Suprapubic skin (tissue), 4 donors: ENCODE results near the gene FAM237B. TPM values are rescaled to one million over a fixed set of nuclear protein-coding genes. Genes with fewer than 3 reads are reported as not detected.

Source experiments
- DNase-seq, 2 donors: peaks; one replicate each; pipeline ENCODE4 v3.0.0-alpha.2; 2019; ENCODE audit warnings: low spot score in 2 of 2
- H3K27ac ChIP-seq: fragments of 200-600 bp; sonication (generic); one replicate; pipeline ENCODE4 v1.5.1; 2019
- H3K27me3 ChIP-seq: fragments of 200-600 bp; sonication (generic); one replicate; pipeline ENCODE4 v1.5.1; 2019
- H3K36me3 ChIP-seq: fragments of 200-600 bp; sonication (generic); one replicate; pipeline ENCODE4 v1.5.1; 2019
- H3K4me1 ChIP-seq: fragments of 200-600 bp; sonication (generic); one replicate; pipeline ENCODE4 v1.5.1; 2019
- H3K4me3 ChIP-seq: fragments of 200-600 bp; sonication (generic); one replicate; pipeline ENCODE4 v1.5.1; 2019; ENCODE audit warnings: mild to moderate bottlenecking
- H3K9me3 ChIP-seq: fragments of 200-600 bp; sonication (generic); one replicate; pipeline ENCODE4 v1.5.1; 2019
- CTCF ChIP-seq, 2 donors: fragments of 200-600 bp in 1 of 2; fragments of 450-650 bp in 1 of 2; sonication (generic) in 1 of 2; IDR thresholded peaks; one replicate each; pipeline ENCODE4 v1.5.1; 2016 to 2019; ENCODE audit warnings: antibody characterized with exemption in 2 of 2, mild to moderate bottlenecking in 1 of 2, moderate library complexity in 1 of 2
- EP300 ChIP-seq: sonication (generic); formaldehyde crosslinking; IDR thresholded peaks from one replicate; pipeline ENCODE4 v1.6.1; 2017; ENCODE audit warnings: antibody characterized with exemption
- POLR2A ChIP-seq, 2 donors: fragments of 450-650 bp; IDR thresholded peaks; one replicate each; pipeline ENCODE4 v1.6.1; 2017; ENCODE audit warnings: antibody characterized with exemption in 2 of 2, mild to moderate bottlenecking in 2 of 2, moderate library complexity in 2 of 2
- POLR2AphosphoS5 ChIP-seq, 3 donors: sonication (generic); formaldehyde crosslinking; IDR thresholded peaks; one replicate each; pipeline ENCODE4 v1.6.1; 2017; ENCODE audit warnings: antibody characterized with exemption in 3 of 3
- WGBS: methylation state at CpG from one replicate; pipeline ENCODE4 v1.1.5; 2018; 5-methylcytosine and 5-hydroxymethylcytosine counted together
- total RNA-seq, 4 donors: library from RNA; depleted of rRNA; stranded (reverse); fragments of >200 nt; gene quantifications; one replicate each; pipeline ENCODE4 v1.1.0, GENCODE V29; 2016

The FAM237B gene
- total RNA-seq, 4 donors from 2014 or later = not detected

GRCh38 chr7:90298145-90299038 is 22.7 kb downstream of the FAM237B start:
- WGBS = 62% methylated on average over 5 of the region's 5 CpGs
- Histone ChIP-seq H3K36me3 (no peaks in the 10 kb centered on the region), H3K27me3 (no peaks in the 10 kb centered on the region), H3K27ac (no peak overlapping the region), H3K4me1 (no peaks in the 10 kb centered on the region), H3K9me3 (no peaks in the 10 kb centered on the region), H3K4me3 (no peak overlapping the region)
- DNase-seq = no peak
- TF ChIP-seq POLR2AphosphoS5 (IDR thresholded peaks at IDR 0.05) (no peak), CTCF (IDR thresholded peaks at IDR 0.05) (peak; percentile 6 to 33), POLR2A (IDR thresholded peaks at IDR 0.05) (no peak), EP300 (no peak)

GRCh38 chr7:90290244-90291113 is 30.6 kb downstream of the FAM237B start:
- Histone ChIP-seq H3K9me3 (no peaks in the 10 kb centered on the region), H3K27ac (no peak overlapping the region), H3K4me1 (no peaks in the 10 kb centered on the region), H3K36me3 (no peaks in the 10 kb centered on the region), H3K4me3 (no peak overlapping the region), H3K27me3 (no peaks in the 10 kb centered on the region)
- 89% methylated on average over 3 of the region's 3 CpGs for WGBS
- no peak for TF ChIP-seq EP300
- TF ChIP-seq POLR2A (IDR thresholded peaks at IDR 0.05) = no peak
- no peak for TF ChIP-seq CTCF (IDR thresholded peaks at IDR 0.05)
- TF ChIP-seq POLR2AphosphoS5 (IDR thresholded peaks at IDR 0.05) = no peak
- no peak for DNase-seq

GRCh38 chr7:90288154-90288553 is 33.0 kb downstream of the FAM237B start:
- WGBS = 91% methylated on average over 3 of the region's 3 CpGs
- no peaks in the 10 kb centered on the region for H3K36me3 ChIP-seq
- H3K27ac ChIP-seq = no peak overlapping the region
- TF ChIP-seq POLR2AphosphoS5 (IDR thresholded peaks at IDR 0.05) (no peak), CTCF (IDR thresholded peaks at IDR 0.05) (no peak)
- no peak overlapping the region for H3K4me3 ChIP-seq
- DNase-seq = no peak
- H3K27me3 ChIP-seq = no peaks in the 10 kb centered on the region
- no peaks in the 10 kb centered on the region for H3K4me1 ChIP-seq
- H3K9me3 ChIP-seq = no peaks in the 10 kb centered on the region

- H3K27ac ChIP-seq = no peak overlapping the region
- H3K27me3 ChIP-seq = no peaks in the 10 kb centered on the region
- no peaks in the 10 kb centered on the region for H3K9me3 ChIP-seq
- no peak overlapping the region for H3K4me3 ChIP-seq
- DNase-seq = no peak
- no peaks in the 10 kb centered on the region for H3K4me1 ChIP-seq
- WGBS = 70% methylated on average over 5 of the region's 5 CpGs
- no peaks in the 10 kb centered on the region for H3K36me3 ChIP-seq
- no peak for TF ChIP-seq CTCF (IDR thresholded peaks at IDR 0.05)
- TF ChIP-seq EP300 = no peak
- TF ChIP-seq POLR2A (IDR thresholded peaks at IDR 0.05) = no peak
- TF ChIP-seq POLR2AphosphoS5 (IDR thresholded peaks at IDR 0.05) = no peak
These were observed 44.9 kb downstream of the FAM237B start for GRCh38 chr7:90276033-90276728.
